ENCODE measurements around the gene MBNL2.

Gene MBNL2

GRCh38 chr13:97436845-97437244 is 214.7 kb downstream of the MBNL2 start:
- H2AFZ ChIP-seq (ENCODE audit: low read length): no peak overlapping the region
- no peak overlapping the region for H2BK5ac ChIP-seq (ENCODE audit: low read length)
- no peak overlapping the region for H3K14ac ChIP-seq (ENCODE audit: low read length)
- no peak overlapping the region for H4K91ac ChIP-seq (ENCODE audit: low read depth, low read length, poor library complexity)
- no peak overlapping the region for H2BK12ac ChIP-seq (ENCODE audit: low read length)
- H3K27ac ChIP-seq (replicated peaks; ENCODE audit: low read length): no peak overlapping the region
- H3K23ac ChIP-seq (ENCODE audit: low read depth, low read length, poor library complexity): no peak overlapping the region
- H3K4ac ChIP-seq (ENCODE audit: low read length): no peak overlapping the region
- no peak overlapping the region for H3K18ac ChIP-seq (ENCODE audit: low read length)
- H3K27me3 ChIP-seq (ENCODE audit: control insufficient read depth in 3 of 3, insufficient read depth in 3 of 3, low read depth in 1 of 3, low read length in 3 of 3): no peaks in the 10 kb centered on the region
- no peak overlapping the region for H4K8ac ChIP-seq (ENCODE audit: low read depth, low read length)
- no peak overlapping the region for H2AK5ac ChIP-seq (ENCODE audit: low read depth, low read length)
- H2BK120ac ChIP-seq (ENCODE audit: low read depth, low read length): no peak overlapping the region
- H3K9ac ChIP-seq (ENCODE audit: low read depth, low read length, poor library complexity): no peak overlapping the region
- H3K9me3 ChIP-seq (replicated peaks in 1 of 2; ENCODE audit: control insufficient read depth in 2 of 2, insufficient read depth in 1 of 2, low read depth in 1 of 2, low read length in 2 of 2): no peaks in the 10 kb centered on the region
- H3K4me3 ChIP-seq (ENCODE audit: low read length in 2 of 2): no peak overlapping the region
- peaks cover 1 to 3% of the 10 kb centered on the region in 2 donors for H3K4me1 ChIP-seq (ENCODE audit: control insufficient read depth in 2 of 2, insufficient read depth in 1 of 2, low read depth in 1 of 2, low read length in 2 of 2)
- no peak for DNase-seq (ENCODE audit: low spot score)
- WGBS, 2 donors (ENCODE audit: extremely low coverage in 2 of 2, insufficient read length in 2 of 2, insufficient replicate concordance in 1 of 2): no CpG with 5 or more reads among the region's 2 CpGs
- peaks cover 6% of the 10 kb centered on the region for H3K79me1 ChIP-seq (ENCODE audit: low read depth, low read length)
- no peak overlapping the region for H2BK15ac ChIP-seq (ENCODE audit: low read length)
- no peak overlapping the region for H3K4me2 ChIP-seq (ENCODE audit: insufficient read depth, low read length, poor library complexity, severe bottlenecking)
- H3K36me3 ChIP-seq (replicated peaks in 1 of 2; ENCODE audit: control insufficient read depth in 2 of 2, insufficient read depth in 2 of 2, low read length in 2 of 2): peaks cover 3 to 52% of the 10 kb centered on the region in 2 donors

GRCh38 chr13:97437729-97438128 is 215.6 kb downstream of the MBNL2 start:
- Histone ChIP-seq H2BK120ac (ENCODE audit: low read depth, low read length) (no peak overlapping the region), H3K9me3 (replicated peaks in 1 of 2; ENCODE audit: control insufficient read depth in 2 of 2, insufficient read depth in 1 of 2, low read depth in 1 of 2, low read length in 2 of 2) (no peaks in the 10 kb centered on the region), H3K4me1 (ENCODE audit: control insufficient read depth in 2 of 2, insufficient read depth in 1 of 2, low read depth in 1 of 2, low read length in 2 of 2) (peaks cover 1 to 3% of the 10 kb centered on the region in 2 donors), H2BK12ac (ENCODE audit: low read length) (no peak overlapping the region), H3K36me3 (replicated peaks in 1 of 2; ENCODE audit: control insufficient read depth in 2 of 2, insufficient read depth in 2 of 2, low read length in 2 of 2) (peaks cover 3 to 55% of the 10 kb centered on the region in 2 donors), H2AFZ (ENCODE audit: low read length) (no peak overlapping the region), H3K79me1 (ENCODE audit: low read depth, low read length) (peaks cover 6% of the 10 kb centered on the region), H3K4me2 (ENCODE audit: insufficient read depth, low read length, poor library complexity, severe bottlenecking) (no peak overlapping the region), H3K4me3 (ENCODE audit: low read length in 2 of 2) (no peak overlapping the region), H3K27me3 (ENCODE audit: control insufficient read depth in 3 of 3, insufficient read depth in 3 of 3, low read depth in 1 of 3, low read length in 3 of 3) (no peaks in the 10 kb centered on the region), H2BK5ac (ENCODE audit: low read length) (no peak overlapping the region), H2AK5ac (ENCODE audit: low read depth, low read length) (no peak overlapping the region), H4K91ac (ENCODE audit: low read depth, low read length, poor library complexity) (no peak overlapping the region), H3K27ac (replicated peaks; ENCODE audit: low read length) (no peak overlapping the region), H3K23ac (ENCODE audit: low read depth, low read length, poor library complexity) (no peak overlapping the region), H3K9ac (ENCODE audit: low read depth, low read length, poor library complexity) (no peak overlapping the region), H3K14ac (ENCODE audit: low read length) (no peak overlapping the region), H3K4ac (ENCODE audit: low read length) (no peak overlapping the region), H4K8ac (ENCODE audit: low read depth, low read length) (no peak overlapping the region), H3K18ac (ENCODE audit: low read length) (no peak overlapping the region), H2BK15ac (ENCODE audit: low read length) (no peak overlapping the region)
- DNase-seq (ENCODE audit: low spot score): no peak
- no CpG with 5 or more reads among the region's 2 CpGs for WGBS, 2 donors (ENCODE audit: extremely low coverage in 2 of 2, insufficient read length in 2 of 2, insufficient replicate concordance in 1 of 2)

GRCh38 chr13:97438856-97439595 is 216.9 kb downstream of the MBNL2 start:
- Histone ChIP-seq H2BK5ac (ENCODE audit: low read length) (no peak overlapping the region), H3K27ac (replicated peaks; ENCODE audit: low read length) (no peak overlapping the region), H3K4me1 (ENCODE audit: control insufficient read depth in 2 of 2, insufficient read depth in 1 of 2, low read depth in 1 of 2, low read length in 2 of 2) (peaks cover 1 to 3% of the 10 kb centered on the region in 2 donors), H2AK5ac (ENCODE audit: low read depth, low read length) (no peak overlapping the region), H3K18ac (ENCODE audit: low read length) (no peak overlapping the region), H3K36me3 (replicated peaks in 1 of 2; ENCODE audit: control insufficient read depth in 2 of 2, insufficient read depth in 2 of 2, low read length in 2 of 2) (peaks cover 3 to 68% of the 10 kb centered on the region in 2 donors), H3K14ac (ENCODE audit: low read length) (no peak overlapping the region), H2AFZ (ENCODE audit: low read length) (no peak overlapping the region), H3K9me3 (replicated peaks in 1 of 2; ENCODE audit: control insufficient read depth in 2 of 2, insufficient read depth in 1 of 2, low read depth in 1 of 2, low read length in 2 of 2) (no peaks in the 10 kb centered on the region), H4K8ac (ENCODE audit: low read depth, low read length) (no peak overlapping the region), H3K79me1 (ENCODE audit: low read depth, low read length) (peaks cover 6% of the 10 kb centered on the region), H3K27me3 (ENCODE audit: control insufficient read depth in 3 of 3, insufficient read depth in 3 of 3, low read depth in 1 of 3, low read length in 3 of 3) (no peaks in the 10 kb centered on the region), H3K9ac (ENCODE audit: low read depth, low read length, poor library complexity) (no peak overlapping the region), H2BK120ac (ENCODE audit: low read depth, low read length) (no peak overlapping the region), H3K23ac (ENCODE audit: low read depth, low read length, poor library complexity) (no peak overlapping the region), H4K91ac (ENCODE audit: low read depth, low read length, poor library complexity) (no peak overlapping the region), H2BK12ac (ENCODE audit: low read length) (no peak overlapping the region), H3K4me2 (ENCODE audit: insufficient read depth, low read length, poor library complexity, severe bottlenecking) (no peak overlapping the region), H3K4ac (ENCODE audit: low read length) (no peak overlapping the region), H2BK15ac (ENCODE audit: low read length) (no peak overlapping the region), H3K4me3 (ENCODE audit: low read length in 2 of 2) (no peak overlapping the region)
- DNase-seq (ENCODE audit: low spot score): no peak
- WGBS, 2 donors (ENCODE audit: extremely low coverage in 2 of 2, insufficient read length in 2 of 2, insufficient replicate concordance in 1 of 2): no CpG with 5 or more reads among the region's 3 CpGs

GRCh38 chr13:97440598-97441170 is 218.6 kb downstream of the MBNL2 start:
- H3K23ac ChIP-seq (ENCODE audit: low read depth, low read length, poor library complexity): no peak overlapping the region
- H3K4ac ChIP-seq (ENCODE audit: low read length): no peak overlapping the region
- H3K36me3 ChIP-seq (replicated peaks in 1 of 2; ENCODE audit: control insufficient read depth in 2 of 2, insufficient read depth in 2 of 2, low read length in 2 of 2): peaks cover 3 to 79% of the 10 kb centered on the region in 2 donors
- no peaks in the 10 kb centered on the region for H3K9me3 ChIP-seq (replicated peaks in 1 of 2; ENCODE audit: control insufficient read depth in 2 of 2, insufficient read depth in 1 of 2, low read depth in 1 of 2, low read length in 2 of 2)
- H3K27ac ChIP-seq (replicated peaks; ENCODE audit: low read length): no peak overlapping the region
- no peak overlapping the region for H4K8ac ChIP-seq (ENCODE audit: low read depth, low read length)
- no peak overlapping the region for H3K9ac ChIP-seq (ENCODE audit: low read depth, low read length, poor library complexity)
- no peak overlapping the region for H3K4me3 ChIP-seq (ENCODE audit: low read length in 2 of 2)
- no peak overlapping the region for H3K14ac ChIP-seq (ENCODE audit: low read length)
- no peak overlapping the region for H4K91ac ChIP-seq (ENCODE audit: low read depth, low read length, poor library complexity)
- no peak overlapping the region for H2AFZ ChIP-seq (ENCODE audit: low read length)
- no peaks in the 10 kb centered on the region for H3K27me3 ChIP-seq (ENCODE audit: control insufficient read depth in 3 of 3, insufficient read depth in 3 of 3, low read depth in 1 of 3, low read length in 3 of 3)
- no CpG with 5 or more reads among the region's 2 CpGs for WGBS, 2 donors (ENCODE audit: extremely low coverage in 2 of 2, insufficient read length in 2 of 2, insufficient replicate concordance in 1 of 2)
- no peak overlapping the region for H3K4me2 ChIP-seq (ENCODE audit: insufficient read depth, low read length, poor library complexity, severe bottlenecking)
- H2BK12ac ChIP-seq (ENCODE audit: low read length): no peak overlapping the region
- no peak overlapping the region for H2BK5ac ChIP-seq (ENCODE audit: low read length)
- no peak for DNase-seq (ENCODE audit: low spot score)
- H3K4me1 ChIP-seq (ENCODE audit: control insufficient read depth in 2 of 2, insufficient read depth in 1 of 2, low read depth in 1 of 2, low read length in 2 of 2): peaks cover 1% of the 10 kb centered on the region in 2 donors
- H3K79me1 ChIP-seq (ENCODE audit: low read depth, low read length): peaks cover 4% of the 10 kb centered on the region
- H2BK120ac ChIP-seq (ENCODE audit: low read depth, low read length): no peak overlapping the region
- H3K18ac ChIP-seq (ENCODE audit: low read length): no peak overlapping the region
- no peak overlapping the region for H2AK5ac ChIP-seq (ENCODE audit: low read depth, low read length)
- H2BK15ac ChIP-seq (ENCODE audit: low read length): no peak overlapping the region

Data from neuronal stem cell (in vitro differentiated cells).